SK-N-SH (cell line): Measurements from ENCODE around the gene SLC6A11. TPM values are rescaled to one million over a fixed set of nuclear protein-coding genes. Genes with fewer than 3 reads are reported as not detected.

Experiments used
- CTCF ChIA-PET: fragments of 300-600, 350-600 bp; formaldehyde crosslinking; extraction: SDS; loops from one replicate; lab custom pipeline; 2021; lab: Yijun Ruan, JAX
- POLR2A ChIA-PET: fragments of 350-600 bp; sonication (Branson Sonifier 250); formaldehyde crosslinking; extraction: SDS; loops from one replicate; lab custom pipeline; 2020; ENCODE audit warnings: antibody characterized with exemption, inconsistent platforms; lab: Yijun Ruan, JAX
- DNase-seq: peaks from one replicate; pipeline ENCODE4 v3.0.0; 2012
- H2AFZ ChIP-seq: fragments of 200-600 bp; sonication (generic); 2 replicates; pipeline ENCODE4 v1.8.1; 2016; ENCODE audit warnings: antibody characterized with exemption, mild to moderate bottlenecking, low read depth
- H3F3A ChIP-seq: fragments of 200-600 bp; sonication (generic); replicated peaks from 2 replicates; pipeline ENCODE3; 2016; ENCODE audit warnings: antibody characterized with exemption, mild to moderate bottlenecking; ENCODE audit not compliant: insufficient read depth
- H3K27ac ChIP-seq, 2 experiments: fragments of 200-500 bp in 1 of 2; fragments of 200-600 bp in 1 of 2; sonication (Bioruptor generic) in 1 of 2; sonication (generic), shearing (Covaris generic) in 1 of 2; 2 replicates each; pipeline versions ENCODE4 v1.5.1 to v1.6.1; 2014 to 2016; ENCODE audit warnings: low read depth in 2 of 2, inconsistent platforms in 1 of 2, low read length in 1 of 2, mild to moderate bottlenecking in 1 of 2, mixed read lengths in 1 of 2
- H3K27me3 ChIP-seq: fragments of 200-600 bp; sonication (generic), shearing (Covaris generic); 2 replicates; pipeline ENCODE4 v1.6.1; 2016; ENCODE audit warnings: mixed run types; ENCODE audit not compliant: insufficient read depth
- H3K36me3 ChIP-seq, 2 experiments: fragments of 200-500 bp in 1 of 2; fragments of 200-600 bp in 1 of 2; sonication (Bioruptor generic) in 1 of 2; sonication (generic) in 1 of 2; replicated peaks in 1 of 2; 2 replicates each; pipeline versions ENCODE3 to v1.5.1; 2014 to 2016; ENCODE audit warnings: low read length in 1 of 2, mild to moderate bottlenecking in 1 of 2; ENCODE audit not compliant: insufficient read depth in 2 of 2, control insufficient read depth in 1 of 2
- H3K4me1 ChIP-seq, 2 experiments: fragments of 200-500 bp in 1 of 2; fragments of 200-600 bp in 1 of 2; sonication (Bioruptor generic) in 1 of 2; sonication (generic), shearing (Covaris generic) in 1 of 2; 2 replicates each; pipeline versions ENCODE4 v1.5.1 to v1.6.1; 2014 to 2016; ENCODE audit warnings: low read depth in 1 of 2, low read length in 1 of 2, mixed run types in 1 of 2; ENCODE audit not compliant: insufficient read depth in 2 of 2, control insufficient read depth in 1 of 2
- H3K4me2 ChIP-seq: fragments of 200-600 bp; sonication (generic), shearing (Covaris generic); 2 replicates; pipeline ENCODE4 v1.6.1; 2017; ENCODE audit warnings: mixed run types
- H3K4me3 ChIP-seq, 2 experiments: fragments of 200-500 bp in 1 of 2; fragments of 200-600 bp in 1 of 2; sonication (Bioruptor generic) in 1 of 2; sonication (generic), shearing (Covaris generic) in 1 of 2; 2 replicates each; pipeline versions ENCODE4 v1.5.1 to v1.8.1; 2014 to 2016; ENCODE audit warnings: low read depth in 2 of 2, inconsistent platforms in 1 of 2, low read length in 1 of 2, mild to moderate bottlenecking in 1 of 2, mixed read lengths in 1 of 2, moderate library complexity in 1 of 2
- H3K79me2 ChIP-seq: fragments of 200-600 bp; sonication (generic); 2 replicates; pipeline ENCODE4 v1.8.1; 2017; ENCODE audit warnings: mild to moderate bottlenecking; ENCODE audit not compliant: insufficient read depth
- H3K9ac ChIP-seq: fragments of 200-600 bp; sonication (generic); 2 replicates; pipeline ENCODE4 v1.6.1; 2017; ENCODE audit warnings: mixed run types
- H3K9me2 ChIP-seq: fragments of 200-600 bp; sonication (generic); 2 replicates; pipeline ENCODE4 v1.6.1; 2017; ENCODE audit warnings: mixed run types
- H3K9me3 ChIP-seq: fragments of 200-600 bp; sonication (generic); 2 replicates; pipeline ENCODE4 v1.6.1; 2017; ENCODE audit warnings: mixed run types, mild to moderate bottlenecking, moderate library complexity
- H4K20me1 ChIP-seq: fragments of 200-600 bp; sonication (generic); 2 replicates; pipeline ENCODE4 v1.6.1; 2017; ENCODE audit warnings: mild to moderate bottlenecking, mixed run types; ENCODE audit not compliant: insufficient read depth
- CHD2 ChIP-seq: fragments of 150-350 bp; IDR thresholded peaks from 2 replicates; pipeline ENCODE4 v1.6.1; 2018; ENCODE audit warnings: low read length; ENCODE audit not compliant: partially characterized antibody
- ELF1 ChIP-seq: IDR thresholded peaks from 2 replicates; pipeline ENCODE4 v1.4.0; 2012
- EP300 ChIP-seq, 2 experiments: IDR thresholded peaks; 2 replicates each; pipeline versions ENCODE4 v1.4.0 to v1.6.1; 2012; ENCODE audit warnings: borderline replicate concordance in 1 of 2, low read depth in 1 of 2, low read length in 1 of 2
- EZH2phosphoT487 ChIP-seq: fragments of 200-600 bp; sonication (generic); IDR thresholded peaks from 2 replicates; pipeline ENCODE4 v1.6.1; 2017; ENCODE audit warnings: low read depth, mixed run types, mild to moderate bottlenecking, antibody characterized with exemption, moderate library complexity, borderline replicate concordance
- FOSL2 ChIP-seq: IDR thresholded peaks from 2 replicates; pipeline ENCODE4 v1.4.0; 2012; ENCODE audit warnings: low read depth, mild to moderate bottlenecking, moderate library complexity, borderline replicate concordance
- NFIC ChIP-seq: IDR thresholded peaks from 2 replicates; pipeline ENCODE4 v1.4.0; 2012; ENCODE audit warnings: borderline replicate concordance
- RAD21 ChIP-seq: IDR thresholded peaks from 2 replicates; pipeline ENCODE4 v1.6.1; 2012; ENCODE audit warnings: mild to moderate bottlenecking, low read length
- RCOR1 ChIP-seq: fragments of 150-350 bp; IDR thresholded peaks from 2 replicates; pipeline ENCODE4 v1.6.1; 2017; ENCODE audit warnings: antibody characterized with exemption, low read length
- SIN3A ChIP-seq: IDR thresholded peaks from 2 replicates; pipeline ENCODE4 v1.6.1; 2012; ENCODE audit warnings: low read depth, mild to moderate bottlenecking, low read length, moderate library complexity, borderline replicate concordance
- TAF1 ChIP-seq: IDR thresholded peaks from 2 replicates; pipeline ENCODE4 v1.6.1; 2012; ENCODE audit warnings: low read depth, mild to moderate bottlenecking, low read length, moderate library complexity, borderline replicate concordance
- TEAD4 ChIP-seq: IDR thresholded peaks from 2 replicates; pipeline ENCODE4 v1.4.0; 2012; ENCODE audit warnings: mild to moderate bottlenecking, borderline replicate concordance; ENCODE audit not compliant: insufficient read depth
- WGBS: methylation state at CpG from one replicate; pipeline ENCODE4 v1.1.6; 2017; ENCODE audit warnings: low lambda C conversion rate; 5-methylcytosine and 5-hydroxymethylcytosine counted together
- polyA plus RNA-seq, 3 experiments: library from polyadenylated mRNA; depleted of rRNA; stranded (reverse); fragments of >200 nt; gene quantifications; 2 replicates each; pipeline ENCODE4 v1.2.3, GENCODE V29; 2012
- TF ChIP-seq, protein P1 (sequence below): fragments of 150-350 bp; IDR thresholded peaks from 2 replicates; pipeline ENCODE4 v1.6.1; 2017; ENCODE audit warnings: antibody characterized with exemption, low read length, low read depth, borderline replicate concordance
- TF ChIP-seq, protein P2 (sequence below): IDR thresholded peaks from 2 replicates; pipeline ENCODE4 v1.4.0; 2012; ENCODE audit warnings: low read depth, borderline replicate concordance
- TF ChIP-seq, protein P3 (sequence below): fragments of 150-350 bp; IDR thresholded peaks from 2 replicates; pipeline ENCODE4 v1.6.1; 2016; ENCODE audit warnings: mild to moderate bottlenecking, low read depth, low read length
- TF ChIP-seq, protein P4 (sequence below): IDR thresholded peaks from 2 replicates; pipeline ENCODE4 v1.6.1; 2012; ENCODE audit warnings: mild to moderate bottlenecking, low read depth, low read length, moderate library complexity
- TF ChIP-seq, protein P5 (sequence below): fragments of 200-600 bp; sonication (generic); IDR thresholded peaks from 2 replicates; pipeline ENCODE4 v1.6.1; 2017; ENCODE audit warnings: antibody characterized with exemption, mild to moderate bottlenecking, moderate library complexity

SLC6A11 gene
- polyA plus RNA-seq, 1 of the 3 experiments (the other 2 are of a cell fraction): 0.03 TPM

DNA sequence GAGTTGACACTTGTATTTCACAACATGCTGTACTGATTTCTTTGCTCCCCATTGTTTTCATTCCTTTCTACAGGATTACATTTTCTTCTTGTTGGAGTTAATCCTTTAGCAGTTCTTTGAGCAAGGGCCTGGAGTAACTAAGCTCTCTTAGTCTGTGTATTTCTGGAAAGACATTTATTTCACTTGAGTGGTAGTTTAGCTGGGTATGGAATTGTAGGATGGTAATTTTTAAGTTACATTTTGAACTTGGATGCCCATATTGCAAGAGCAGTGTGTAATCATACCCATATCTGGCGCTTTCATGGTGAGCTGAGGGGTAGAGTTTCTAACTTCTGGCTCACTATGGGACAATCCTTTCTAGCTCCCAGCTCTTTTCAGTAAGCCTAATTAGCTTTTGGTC lies 74.6 kb downstream of the SLC6A11 start (continued):
- TF ChIP-seq, protein P1, sequence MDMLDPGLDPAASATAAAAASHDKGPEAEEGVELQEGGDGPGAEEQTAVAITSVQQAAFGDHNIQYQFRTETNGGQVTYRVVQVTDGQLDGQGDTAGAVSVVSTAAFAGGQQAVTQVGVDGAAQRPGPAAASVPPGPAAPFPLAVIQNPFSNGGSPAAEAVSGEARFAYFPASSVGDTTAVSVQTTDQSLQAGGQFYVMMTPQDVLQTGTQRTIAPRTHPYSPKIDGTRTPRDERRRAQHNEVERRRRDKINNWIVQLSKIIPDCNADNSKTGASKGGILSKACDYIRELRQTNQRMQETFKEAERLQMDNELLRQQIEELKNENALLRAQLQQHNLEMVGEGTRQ: no peak
- TF ChIP-seq, protein P2, sequence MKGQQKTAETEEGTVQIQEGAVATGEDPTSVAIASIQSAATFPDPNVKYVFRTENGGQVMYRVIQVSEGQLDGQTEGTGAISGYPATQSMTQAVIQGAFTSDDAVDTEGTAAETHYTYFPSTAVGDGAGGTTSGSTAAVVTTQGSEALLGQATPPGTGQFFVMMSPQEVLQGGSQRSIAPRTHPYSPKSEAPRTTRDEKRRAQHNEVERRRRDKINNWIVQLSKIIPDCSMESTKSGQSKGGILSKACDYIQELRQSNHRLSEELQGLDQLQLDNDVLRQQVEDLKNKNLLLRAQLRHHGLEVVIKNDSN: no peak

DNA sequence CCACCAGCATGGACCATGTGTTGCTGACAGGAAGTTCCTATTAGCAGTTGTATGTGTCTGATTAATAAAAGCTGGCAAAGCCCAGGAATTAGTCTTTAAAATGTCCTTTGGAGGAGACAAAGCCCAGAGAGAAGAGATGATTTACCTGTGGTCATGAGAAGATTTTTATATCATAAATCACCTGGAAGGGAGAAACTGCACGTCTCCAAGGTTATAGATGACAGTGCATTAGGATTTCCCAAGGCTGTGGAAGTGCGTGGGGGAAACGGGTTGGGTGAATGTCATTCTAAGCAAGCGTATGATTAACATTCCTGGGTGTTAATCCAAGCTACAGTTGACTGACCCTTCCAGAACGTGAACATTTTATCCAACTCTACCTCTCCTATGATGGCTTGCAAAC lies 76.6 kb downstream of the SLC6A11 start:
- H3K9me2 ChIP-seq: no peaks in the 10 kb centered on the region
- no peaks in the 10 kb centered on the region for H4K20me1 ChIP-seq
- DNase-seq: no peak
- no peak overlapping the region for H3K9ac ChIP-seq
- H3K27ac ChIP-seq: no peak overlapping the region
- no peaks in the 10 kb centered on the region for H3K4me1 ChIP-seq
- no peak overlapping the region for H3K4me3 ChIP-seq
- H3K79me2 ChIP-seq: no peaks in the 10 kb centered on the region
- H3K27me3 ChIP-seq: no peaks in the 10 kb centered on the region
- no peaks in the 10 kb centered on the region for H3K9me3 ChIP-seq
- no peak for TF ChIP-seq FOSL2
- TF ChIP-seq, protein P3, sequence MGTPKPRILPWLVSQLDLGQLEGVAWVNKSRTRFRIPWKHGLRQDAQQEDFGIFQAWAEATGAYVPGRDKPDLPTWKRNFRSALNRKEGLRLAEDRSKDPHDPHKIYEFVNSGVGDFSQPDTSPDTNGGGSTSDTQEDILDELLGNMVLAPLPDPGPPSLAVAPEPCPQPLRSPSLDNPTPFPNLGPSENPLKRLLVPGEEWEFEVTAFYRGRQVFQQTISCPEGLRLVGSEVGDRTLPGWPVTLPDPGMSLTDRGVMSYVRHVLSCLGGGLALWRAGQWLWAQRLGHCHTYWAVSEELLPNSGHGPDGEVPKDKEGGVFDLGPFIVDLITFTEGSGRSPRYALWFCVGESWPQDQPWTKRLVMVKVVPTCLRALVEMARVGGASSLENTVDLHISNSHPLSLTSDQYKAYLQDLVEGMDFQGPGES: no peak
- TF ChIP-seq, protein P4, sequence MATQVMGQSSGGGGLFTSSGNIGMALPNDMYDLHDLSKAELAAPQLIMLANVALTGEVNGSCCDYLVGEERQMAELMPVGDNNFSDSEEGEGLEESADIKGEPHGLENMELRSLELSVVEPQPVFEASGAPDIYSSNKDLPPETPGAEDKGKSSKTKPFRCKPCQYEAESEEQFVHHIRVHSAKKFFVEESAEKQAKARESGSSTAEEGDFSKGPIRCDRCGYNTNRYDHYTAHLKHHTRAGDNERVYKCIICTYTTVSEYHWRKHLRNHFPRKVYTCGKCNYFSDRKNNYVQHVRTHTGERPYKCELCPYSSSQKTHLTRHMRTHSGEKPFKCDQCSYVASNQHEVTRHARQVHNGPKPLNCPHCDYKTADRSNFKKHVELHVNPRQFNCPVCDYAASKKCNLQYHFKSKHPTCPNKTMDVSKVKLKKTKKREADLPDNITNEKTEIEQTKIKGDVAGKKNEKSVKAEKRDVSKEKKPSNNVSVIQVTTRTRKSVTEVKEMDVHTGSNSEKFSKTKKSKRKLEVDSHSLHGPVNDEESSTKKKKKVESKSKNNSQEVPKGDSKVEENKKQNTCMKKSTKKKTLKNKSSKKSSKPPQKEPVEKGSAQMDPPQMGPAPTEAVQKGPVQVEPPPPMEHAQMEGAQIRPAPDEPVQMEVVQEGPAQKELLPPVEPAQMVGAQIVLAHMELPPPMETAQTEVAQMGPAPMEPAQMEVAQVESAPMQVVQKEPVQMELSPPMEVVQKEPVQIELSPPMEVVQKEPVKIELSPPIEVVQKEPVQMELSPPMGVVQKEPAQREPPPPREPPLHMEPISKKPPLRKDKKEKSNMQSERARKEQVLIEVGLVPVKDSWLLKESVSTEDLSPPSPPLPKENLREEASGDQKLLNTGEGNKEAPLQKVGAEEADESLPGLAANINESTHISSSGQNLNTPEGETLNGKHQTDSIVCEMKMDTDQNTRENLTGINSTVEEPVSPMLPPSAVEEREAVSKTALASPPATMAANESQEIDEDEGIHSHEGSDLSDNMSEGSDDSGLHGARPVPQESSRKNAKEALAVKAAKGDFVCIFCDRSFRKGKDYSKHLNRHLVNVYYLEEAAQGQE: no peak
- TF ChIP-seq TAF1: no peak
- TF ChIP-seq SIN3A: no peak
- no peak for TF ChIP-seq TEAD4
- TF ChIP-seq, protein P1: no peak
- no peak for TF ChIP-seq ELF1
- no peak for TF ChIP-seq CHD2
- TF ChIP-seq, protein P5, sequence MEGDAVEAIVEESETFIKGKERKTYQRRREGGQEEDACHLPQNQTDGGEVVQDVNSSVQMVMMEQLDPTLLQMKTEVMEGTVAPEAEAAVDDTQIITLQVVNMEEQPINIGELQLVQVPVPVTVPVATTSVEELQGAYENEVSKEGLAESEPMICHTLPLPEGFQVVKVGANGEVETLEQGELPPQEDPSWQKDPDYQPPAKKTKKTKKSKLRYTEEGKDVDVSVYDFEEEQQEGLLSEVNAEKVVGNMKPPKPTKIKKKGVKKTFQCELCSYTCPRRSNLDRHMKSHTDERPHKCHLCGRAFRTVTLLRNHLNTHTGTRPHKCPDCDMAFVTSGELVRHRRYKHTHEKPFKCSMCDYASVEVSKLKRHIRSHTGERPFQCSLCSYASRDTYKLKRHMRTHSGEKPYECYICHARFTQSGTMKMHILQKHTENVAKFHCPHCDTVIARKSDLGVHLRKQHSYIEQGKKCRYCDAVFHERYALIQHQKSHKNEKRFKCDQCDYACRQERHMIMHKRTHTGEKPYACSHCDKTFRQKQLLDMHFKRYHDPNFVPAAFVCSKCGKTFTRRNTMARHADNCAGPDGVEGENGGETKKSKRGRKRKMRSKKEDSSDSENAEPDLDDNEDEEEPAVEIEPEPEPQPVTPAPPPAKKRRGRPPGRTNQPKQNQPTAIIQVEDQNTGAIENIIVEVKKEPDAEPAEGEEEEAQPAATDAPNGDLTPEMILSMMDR: no peak
- TF ChIP-seq EZH2phosphoT487: no peak
- no peak for TF ChIP-seq RAD21
- TF ChIP-seq RCOR1: no peak
- no peak for TF ChIP-seq NFIC
- TF ChIP-seq, protein P2: no peak
- TF ChIP-seq EP300 (IDR thresholded peaks at IDR 0.05; ENCODE audit: borderline replicate concordance in 1 of 2, low read depth in 1 of 2, low read length in 1 of 2): no peak
- H3K36me3 ChIP-seq: no peaks in the 10 kb centered on the region
- WGBS: 38% methylated on average over 5 of the region's 5 CpGs
- H3F3A ChIP-seq: no peaks in the 10 kb centered on the region
- no peak overlapping the region for H3K4me2 ChIP-seq
- ChIA-PET POLR2A (no interaction called here), CTCF (interaction anchor here (0.7 to 1.2 kb wide), 2 partner anchors 57 to 134 kb away, joined by 3 read pairs; no protein-coding TSS in a partner anchor)
- H2AFZ ChIP-seq: no peak overlapping the region
